HG03135 (cell line): ENCODE data around the gene PSTPIP1.

ENCODE experiments used
- ATAC-seq: cut with Tn5 transposase; IDR thresholded peaks from one replicate; pipeline ENCODE4 v1.9.1; 2021; ENCODE audit warnings: mild to moderate bottlenecking, moderate library complexity; ENCODE audit not compliant: unreplicated experiment

Gene PSTPIP1

DNA sequence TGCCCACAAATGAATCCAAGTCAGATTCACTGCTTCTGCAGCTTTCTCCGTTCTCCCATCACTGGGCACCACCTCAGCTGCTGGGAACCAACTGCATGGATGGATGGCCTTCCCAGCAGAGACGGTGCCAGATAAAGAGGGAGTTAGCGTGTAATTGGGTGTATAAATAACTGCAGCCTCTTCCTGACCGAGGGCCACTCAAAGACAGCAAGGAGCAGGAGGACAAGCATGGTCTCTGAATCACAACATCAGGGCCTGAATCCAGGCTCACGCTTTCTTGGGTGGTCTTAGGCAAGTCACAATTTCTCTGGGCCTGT is 44.2 kb downstream of the PSTPIP1 start:
- ATAC-seq = no peak

DNA sequence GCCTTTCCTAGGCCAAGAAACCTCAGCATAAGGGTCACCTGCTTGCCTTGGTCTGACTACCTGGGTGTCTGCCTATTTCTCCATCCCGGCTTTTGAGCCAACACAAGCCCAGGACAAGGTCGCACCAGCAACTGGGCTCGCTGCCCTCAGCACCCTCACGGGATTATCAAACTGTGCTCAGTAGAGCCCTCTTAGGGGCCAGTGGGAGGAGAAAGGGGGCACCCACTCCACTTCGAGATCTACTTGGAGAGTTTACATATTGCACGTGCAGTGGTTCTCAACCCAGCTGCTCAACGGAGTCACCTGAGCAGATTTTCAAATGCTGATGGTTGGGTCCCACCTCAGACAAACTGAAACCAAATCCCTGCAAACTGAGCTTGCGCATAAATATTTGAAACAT is 44.9 kb downstream of the PSTPIP1 start:
- no peak for ATAC-seq

GRCh38 chr15:77040673-77041072 is 45.7 kb downstream of the PSTPIP1 start:
- ATAC-seq = no peak

DNA sequence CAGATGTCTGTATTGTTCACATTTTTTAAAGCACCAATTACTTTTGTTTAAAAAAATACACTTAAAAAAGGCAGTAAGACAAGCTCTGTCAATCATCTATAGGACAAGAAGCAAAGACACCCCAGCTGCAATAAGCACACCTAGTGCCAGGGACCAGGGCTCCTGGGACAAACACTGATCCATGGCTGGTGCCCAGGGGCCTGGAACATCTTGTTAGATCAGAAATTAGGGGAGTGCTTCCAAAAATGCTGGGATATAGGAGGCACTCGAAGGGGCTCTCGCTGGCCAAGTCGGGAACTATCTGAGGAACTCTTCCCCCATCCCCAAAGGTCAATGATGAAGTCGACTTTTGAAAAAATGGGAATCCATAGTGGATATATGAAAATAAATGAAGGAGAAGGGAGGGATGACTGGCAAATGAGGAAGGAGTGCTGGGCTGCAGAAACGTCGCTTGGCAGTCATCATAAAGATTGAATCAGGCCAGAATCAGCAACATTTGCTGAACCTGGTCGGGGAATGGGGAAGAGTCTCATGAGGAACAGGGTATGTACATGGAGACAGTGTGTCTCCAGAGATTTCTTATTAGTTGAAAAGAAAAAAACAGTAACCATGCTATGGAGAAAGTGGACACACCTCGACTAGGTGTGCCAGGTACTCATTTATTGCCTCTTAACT is 47.5 kb downstream of the PSTPIP1 start:
- no peak for ATAC-seq

- no peak for ATAC-seq
Measured at GRCh38 chr15:77042955-77043920, 48.3 kb downstream of the PSTPIP1 start.

GRCh38 chr15:77044228-77045042 is 49.5 kb downstream of the PSTPIP1 start:
- ATAC-seq = no peak

DNA sequence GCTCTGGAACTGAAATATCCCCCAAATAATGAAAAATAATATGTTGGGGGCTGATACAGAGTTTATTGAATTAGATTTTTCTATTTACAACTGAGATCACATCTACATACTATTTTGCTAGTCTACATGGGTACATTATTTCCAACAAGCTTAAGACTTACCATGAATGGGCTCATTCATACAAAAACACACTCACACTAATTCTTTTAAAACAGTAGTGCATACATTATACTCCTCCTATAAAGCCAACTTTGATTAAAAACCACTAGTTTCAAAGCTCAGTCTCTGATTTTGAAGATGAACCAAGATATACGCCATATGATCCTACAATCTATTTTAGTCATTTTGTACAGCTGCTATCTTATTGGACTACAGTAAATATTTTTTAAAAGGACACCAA is 51.1 kb downstream of the PSTPIP1 start:
- no peak for ATAC-seq

DNA sequence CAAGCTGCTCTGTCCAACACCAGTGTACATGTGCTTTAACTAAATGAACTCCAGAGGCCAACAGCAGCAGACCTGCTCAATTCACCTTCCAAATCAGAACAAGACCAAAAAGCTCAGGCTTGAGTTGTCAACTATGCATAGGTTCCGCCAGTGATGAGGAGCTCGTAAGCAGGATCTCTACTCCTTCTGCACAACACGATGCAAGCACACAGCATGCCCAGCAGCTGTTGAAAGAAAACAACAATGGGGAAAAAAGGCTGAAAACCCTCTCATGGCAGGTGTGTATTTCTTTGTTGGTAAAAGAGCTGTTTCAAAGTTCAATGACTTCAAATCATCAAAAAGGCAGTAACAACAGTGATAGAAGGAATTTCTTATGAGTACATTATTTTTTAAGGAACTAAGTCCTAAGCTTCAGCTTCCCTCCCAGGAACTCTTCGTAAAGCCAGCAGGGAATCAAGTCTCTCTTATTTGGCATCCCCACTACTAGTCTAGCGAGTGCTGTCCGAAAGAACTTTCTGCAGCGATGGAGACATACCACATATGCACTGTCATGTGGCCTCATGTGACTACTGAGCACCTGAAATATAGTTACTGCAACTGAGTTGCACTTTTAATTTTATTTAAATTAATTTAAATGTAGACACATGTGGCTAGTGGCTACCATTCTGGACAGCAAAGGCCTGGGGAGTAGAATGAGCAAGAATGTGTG is 51.9 kb downstream of the PSTPIP1 start:
- ATAC-seq = no peak

GRCh38 chr15:77048135-77048876 is 53.4 kb downstream of the PSTPIP1 start:
- no peak for ATAC-seq

DNA sequence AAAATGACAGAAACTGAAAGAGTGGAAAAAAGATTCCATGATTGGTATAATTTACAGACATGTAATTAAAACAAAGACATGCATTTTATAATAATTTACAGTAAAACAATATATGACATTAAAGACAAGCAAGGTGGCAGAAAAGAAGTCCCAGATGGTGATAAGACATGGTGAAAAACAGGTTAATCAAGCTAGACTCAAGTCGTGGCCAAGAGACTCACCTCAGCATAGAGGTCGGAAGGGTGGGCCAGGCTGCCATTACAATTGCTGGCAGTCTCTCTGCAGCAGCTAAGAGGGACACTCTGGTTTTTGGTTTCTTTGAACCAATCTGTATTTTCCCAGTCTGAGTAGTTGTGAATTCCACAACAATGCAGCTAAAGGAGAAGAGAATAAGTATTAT is 57.6 kb downstream of the PSTPIP1 start:
- no peak for ATAC-seq

DNA sequence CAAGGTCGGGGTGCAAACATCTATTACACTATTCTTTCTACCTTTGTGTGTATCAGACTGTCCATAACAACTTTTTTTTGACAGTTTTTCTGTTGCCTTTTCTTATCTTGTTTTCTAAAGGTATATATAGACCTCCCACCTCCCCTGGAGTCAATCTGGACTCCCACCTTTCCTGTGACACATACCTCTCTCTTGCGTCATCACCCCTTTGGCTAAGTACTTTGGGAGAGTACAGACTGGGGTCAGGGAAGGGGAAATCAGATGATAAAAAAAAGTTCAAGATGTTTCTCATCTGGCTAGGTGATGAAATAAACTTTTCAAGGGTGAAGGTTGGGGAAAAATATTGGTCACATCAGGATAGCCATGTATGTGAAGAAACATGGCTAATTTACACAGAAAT is 58.8 kb downstream of the PSTPIP1 start:
- no peak for ATAC-seq

DNA sequence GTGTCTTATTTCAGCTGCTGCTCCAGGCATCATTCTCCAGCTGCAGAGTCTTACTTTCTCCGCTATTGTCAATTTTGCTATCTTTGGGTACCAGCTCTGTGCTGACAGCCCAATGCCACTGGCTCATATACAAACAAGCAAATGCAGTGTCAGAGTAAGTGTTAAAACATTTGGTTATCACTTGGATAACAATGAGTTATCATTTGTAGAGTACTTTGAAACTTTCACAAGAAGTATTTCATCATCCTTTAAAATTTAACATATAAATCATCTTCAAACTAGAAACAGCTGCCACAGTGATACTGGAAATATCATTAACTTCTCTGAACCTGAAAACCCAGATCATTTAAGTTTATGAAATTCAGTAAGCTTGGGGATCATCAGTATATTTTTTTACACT is 62.1 kb downstream of the PSTPIP1 start:
- ATAC-seq = no peak

GRCh38 chr15:77057685-77058084 is 62.8 kb downstream of the PSTPIP1 start:
- ATAC-seq = no peak

DNA sequence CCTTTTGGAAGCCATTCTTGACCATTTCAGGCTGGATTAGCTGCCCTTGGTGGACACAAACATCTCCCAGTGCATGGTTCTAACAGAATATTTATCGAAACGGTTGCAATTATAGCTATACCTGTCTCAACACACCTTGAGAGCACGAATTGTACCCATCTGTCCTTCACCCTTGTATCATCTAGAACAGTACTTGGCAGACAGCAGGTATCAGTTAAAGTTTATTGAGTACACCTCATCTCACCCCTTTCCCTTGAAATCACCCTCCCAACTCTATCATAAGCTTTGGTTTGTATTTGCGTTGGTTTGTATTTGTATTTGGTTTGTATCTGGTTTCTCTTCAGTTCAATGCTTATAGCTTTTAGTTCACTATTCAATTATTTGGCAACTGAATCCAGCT is 63.5 kb downstream of the PSTPIP1 start:
- ATAC-seq = no peak

- ATAC-seq = peak; percentile 52
Measured at GRCh38 chr15:77059786-77060361, 64.9 kb downstream of the PSTPIP1 start.

- ATAC-seq = no peak
Measured at GRCh38 chr15:77060546-77060945, 65.6 kb downstream of the PSTPIP1 start.

DNA sequence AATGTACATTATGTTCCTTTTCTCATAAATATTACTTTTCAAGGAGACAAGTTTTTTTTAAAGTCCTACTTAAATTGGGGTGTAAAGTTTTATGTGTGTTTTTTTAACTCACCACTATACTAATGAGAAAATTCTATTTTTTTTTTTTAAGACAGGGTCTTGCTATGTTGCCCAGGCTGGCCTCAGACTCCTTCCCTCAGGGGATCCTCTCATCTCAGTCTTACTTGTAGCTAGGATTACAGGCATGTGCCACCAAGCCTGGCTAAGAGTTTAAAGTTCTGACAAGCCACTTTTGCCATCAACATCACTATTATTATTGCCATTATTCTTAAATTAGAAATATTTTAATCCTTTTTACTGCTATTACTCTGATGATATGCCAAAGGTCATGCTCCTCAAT is 68.3 kb downstream of the PSTPIP1 start:
- no peak for ATAC-seq

- no peak for ATAC-seq
Measured at GRCh38 chr15:77064063-77064462, 69.1 kb downstream of the PSTPIP1 start.

DNA sequence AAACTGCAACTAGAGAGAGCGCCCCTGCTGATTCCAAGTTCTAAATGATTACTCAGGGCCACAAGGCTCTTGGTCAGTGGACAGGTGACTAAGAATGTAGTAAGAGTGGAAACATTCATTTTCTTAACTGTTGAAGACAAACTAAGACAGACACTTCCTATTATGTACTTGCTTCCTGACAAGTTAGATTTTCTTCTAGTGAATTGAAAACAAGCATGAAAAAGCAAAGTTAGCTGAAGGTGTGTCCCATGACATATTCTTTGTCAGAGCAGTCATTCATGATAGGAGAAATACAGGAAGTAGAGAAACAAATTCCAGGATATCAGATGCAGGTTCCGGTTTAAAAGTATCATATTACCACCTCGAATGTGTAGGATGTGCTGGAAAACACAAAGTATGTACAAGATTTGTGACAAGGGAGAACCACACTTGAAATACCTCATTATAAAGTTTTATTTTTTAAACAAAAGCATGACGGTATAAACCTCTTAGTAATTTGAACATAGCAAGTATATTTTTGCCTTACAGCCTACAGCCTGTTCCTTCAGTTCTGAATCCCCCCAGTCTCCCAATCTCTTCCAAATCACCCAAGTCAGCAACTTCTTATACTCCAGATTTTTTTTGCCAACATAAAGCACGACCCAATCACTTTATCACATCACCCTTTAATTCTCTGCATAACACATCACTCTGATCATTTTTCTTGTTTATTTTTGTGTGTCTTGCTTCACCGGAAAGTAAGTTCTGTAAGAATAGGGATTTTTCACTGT is 69.8 kb downstream of the PSTPIP1 start:
- ATAC-seq = no peak
